ENCODE results near the gene MUC6.
"Not testable (repeated sequence)": the region's sequence is repeated elsewhere in the genome, so short reads cannot be mapped to it uniquely, and the experiment has no call there.

MUC6 gene

DNA sequence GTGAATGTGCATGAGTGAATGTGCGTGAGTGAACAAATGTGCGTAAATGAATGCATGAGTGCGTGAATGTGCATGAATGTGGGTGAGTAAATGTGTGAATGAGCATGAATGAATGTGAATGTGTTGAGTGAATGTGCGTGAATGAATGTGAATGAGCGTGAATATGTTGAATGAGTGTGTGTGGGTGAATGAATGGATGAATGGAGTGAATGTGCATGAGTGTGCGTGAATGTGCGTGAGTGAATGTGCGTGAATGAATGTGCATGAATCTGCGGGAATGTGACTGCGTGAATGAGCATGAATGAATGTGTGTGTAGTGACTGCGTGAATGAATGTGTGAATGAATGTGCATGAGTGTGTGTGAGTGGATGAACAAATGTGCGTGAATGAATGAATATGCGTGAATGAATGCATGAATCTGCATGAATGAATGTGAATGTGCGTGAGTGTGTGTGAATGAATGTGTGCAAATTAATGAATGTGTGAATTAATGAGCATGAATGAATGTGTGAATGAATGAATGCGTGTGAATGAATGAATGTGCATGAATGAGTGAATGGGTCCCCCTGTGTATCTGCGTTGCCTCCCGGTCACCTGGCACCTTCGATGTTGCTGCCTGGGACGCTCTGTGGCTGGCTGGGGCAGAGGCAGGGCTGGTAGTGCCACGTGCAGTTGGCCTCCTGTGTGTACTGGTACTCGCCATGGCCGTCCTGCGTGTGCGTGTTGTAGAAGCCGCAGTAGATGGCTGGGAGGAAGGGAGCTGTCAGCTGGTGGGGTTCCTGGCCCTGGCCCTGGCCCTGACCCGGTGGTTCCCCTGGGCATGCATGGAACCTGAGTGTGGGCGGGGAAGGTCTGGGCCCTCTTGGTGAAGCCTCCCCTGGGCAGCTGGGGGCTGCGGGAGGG lies 13.4 kb downstream of the MUC6 start:
- no peak for DNase-seq

DNA sequence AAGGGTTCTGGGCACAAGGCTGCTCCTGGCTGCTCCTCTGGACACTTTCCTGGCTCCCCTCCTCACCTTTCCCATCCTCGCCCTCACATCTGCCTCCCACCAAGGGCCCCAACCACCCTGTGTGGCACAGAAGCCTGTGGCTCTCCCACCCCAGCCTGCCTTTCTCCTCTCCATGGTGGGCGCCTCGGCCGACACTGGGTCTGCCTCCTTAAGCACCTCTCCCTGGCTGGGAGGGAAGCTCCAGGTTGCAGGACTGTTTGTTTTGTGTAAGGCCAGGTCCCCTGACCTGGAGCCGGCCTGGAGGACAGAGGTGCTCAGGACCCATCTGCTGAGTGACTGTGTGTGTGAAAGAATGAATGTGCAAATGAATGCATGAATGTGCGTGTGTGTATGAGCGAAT lies 14.1 kb downstream of the MUC6 start:
- no peak for DNase-seq

DNA sequence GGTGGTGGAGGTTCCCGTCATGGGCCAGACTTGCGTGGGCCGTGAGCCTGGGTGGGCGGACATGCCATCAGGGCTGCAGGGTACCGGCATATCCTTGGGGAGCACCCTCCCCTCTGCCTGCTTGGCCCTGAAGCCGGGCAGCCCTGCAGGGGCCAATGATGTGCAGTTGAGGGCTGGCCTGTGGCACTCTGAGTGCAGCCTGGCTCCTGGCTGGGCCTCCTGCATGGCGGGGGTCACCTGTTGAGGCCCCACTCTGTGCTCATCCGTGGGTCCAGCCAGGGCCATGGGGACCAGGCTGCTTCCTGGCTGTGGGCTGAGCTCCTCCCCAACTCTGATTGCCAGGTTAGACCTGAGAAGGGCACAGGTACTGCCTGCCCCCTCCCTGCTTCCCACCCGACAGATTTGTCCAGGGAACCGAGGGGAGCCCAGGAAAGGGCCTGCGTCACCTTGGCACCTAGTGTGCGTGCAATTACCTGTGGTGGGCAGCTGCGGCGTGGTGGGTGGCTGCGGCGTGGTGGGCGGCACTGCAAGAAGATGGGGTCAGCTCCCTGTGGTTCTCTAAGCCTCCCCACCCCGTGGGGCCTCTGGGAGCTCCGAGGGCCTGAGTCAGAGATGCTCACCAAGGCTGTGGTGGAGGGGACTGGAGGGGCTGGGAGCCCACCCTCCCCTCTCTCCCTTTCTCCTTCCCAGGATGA lies 16.2 kb downstream of the MUC6 start:
- no peak for DNase-seq

DNA sequence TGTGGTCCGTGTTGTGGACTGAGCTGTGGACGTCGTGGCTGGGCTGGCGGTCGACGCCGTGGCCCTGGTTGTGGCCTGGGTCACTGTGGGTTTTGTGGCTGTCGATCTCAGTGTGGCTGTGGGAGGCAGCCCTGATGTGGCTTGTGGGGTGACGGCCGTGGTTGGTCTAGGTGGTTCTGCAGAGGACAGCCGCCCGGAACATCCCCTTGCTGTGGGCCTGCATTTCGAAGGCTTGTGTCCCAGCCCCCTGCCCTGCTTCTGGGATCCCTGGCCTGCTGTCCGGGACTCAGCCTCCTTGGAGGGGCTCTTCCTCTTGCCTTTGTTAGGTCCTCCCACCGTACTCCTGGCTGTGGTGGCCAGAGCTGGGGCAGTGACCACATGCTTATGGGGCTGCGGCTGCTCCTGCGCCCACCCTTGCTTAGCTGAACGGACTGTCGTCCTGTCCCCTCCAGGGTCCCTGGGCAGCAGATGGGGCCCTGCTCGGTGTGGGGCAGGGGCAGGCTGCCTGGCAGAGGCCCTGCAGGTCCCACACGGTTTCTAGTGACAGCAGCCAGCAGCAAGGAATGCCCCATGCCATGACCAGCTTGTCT lies 17.1 kb downstream of the MUC6 start:
- DNase-seq, result no peak

DNA sequence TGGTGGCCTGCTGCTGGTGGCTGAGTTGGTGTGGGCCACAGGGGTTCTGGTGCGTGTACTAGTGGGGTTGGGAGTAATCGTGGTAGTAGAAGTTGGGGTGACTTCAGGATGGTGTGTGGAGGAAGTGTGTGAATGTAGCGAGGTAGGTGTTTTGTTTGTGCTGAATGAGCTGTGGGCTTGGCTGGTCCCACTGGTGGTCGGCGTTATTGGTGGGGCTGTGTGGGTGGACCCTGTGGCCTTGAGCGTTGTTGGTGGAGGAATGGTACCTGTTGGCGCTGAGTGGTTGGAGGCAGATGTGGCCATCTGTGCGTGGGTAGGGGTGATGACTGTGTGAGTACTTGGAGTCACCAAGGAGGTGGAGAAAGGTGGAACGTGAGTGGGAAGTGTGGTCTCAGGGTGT lies 18.4 kb downstream of the MUC6 start:
- DNase-seq, result no peak

DNA sequence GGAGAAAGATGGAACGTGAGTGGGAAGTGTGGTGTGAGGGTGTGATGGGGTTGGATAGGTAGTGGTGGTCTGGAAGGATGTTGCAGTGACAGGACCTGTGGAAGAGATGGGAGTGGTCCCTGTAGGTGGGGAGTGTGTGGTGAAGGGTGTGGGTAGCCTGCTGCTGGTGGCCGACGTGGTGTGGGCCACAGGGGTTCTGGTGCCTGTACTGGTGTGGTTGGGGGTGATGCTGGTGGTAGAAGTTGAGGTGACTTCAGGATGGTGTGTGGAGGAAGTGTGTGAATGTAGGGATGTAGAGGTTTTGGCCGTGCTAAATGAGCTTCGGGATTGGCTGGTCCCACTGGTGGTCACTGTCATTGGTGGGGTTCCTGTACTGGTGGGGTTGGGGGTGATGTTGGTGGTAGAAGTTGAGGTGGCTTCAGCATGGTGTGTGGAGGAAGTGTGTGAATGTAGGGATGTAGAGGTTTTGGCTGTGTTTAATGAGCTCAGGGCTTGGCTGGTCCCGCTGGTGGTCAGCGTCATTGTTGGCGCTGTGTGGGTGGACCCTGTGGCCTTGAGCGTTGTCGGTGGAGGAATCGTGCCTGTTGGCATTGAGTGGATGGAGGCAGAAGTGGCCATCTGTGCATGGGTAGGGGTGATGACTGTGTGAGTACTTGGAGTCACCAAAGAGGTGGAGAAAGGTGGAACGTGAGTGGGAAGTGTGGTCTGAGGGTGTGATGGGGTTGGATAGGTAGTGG lies 19.1 kb downstream of the MUC6 start:
- DNase-seq, result no peak

DNA sequence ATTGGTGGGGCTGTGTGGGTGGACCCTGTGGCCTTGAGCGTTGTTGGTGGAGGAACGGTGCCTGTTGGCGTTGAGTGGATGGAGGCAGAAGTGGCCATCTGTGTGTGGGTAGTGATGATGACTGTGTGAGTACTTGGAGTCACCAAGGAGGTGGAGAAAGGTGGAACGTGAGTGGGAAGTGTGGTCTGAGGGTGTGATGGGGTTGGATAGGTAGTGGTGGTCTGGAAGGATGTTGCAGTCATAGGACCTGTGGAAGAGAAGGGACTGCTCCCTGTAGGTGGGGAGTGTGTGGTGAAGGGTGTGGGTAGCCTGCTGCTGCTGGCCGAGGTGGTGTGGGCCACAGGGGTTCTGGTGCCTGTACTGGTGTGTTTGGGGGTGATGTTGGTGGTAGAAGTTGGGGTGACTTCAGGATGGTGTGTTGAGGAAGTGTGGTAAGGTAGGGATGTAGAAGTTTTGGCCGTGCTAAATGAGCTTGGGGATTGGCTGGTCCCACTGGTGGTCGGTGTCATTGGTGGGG lies 19.9 kb downstream of the MUC6 start:
- not testable (repeated sequence) for DNase-seq

DNA sequence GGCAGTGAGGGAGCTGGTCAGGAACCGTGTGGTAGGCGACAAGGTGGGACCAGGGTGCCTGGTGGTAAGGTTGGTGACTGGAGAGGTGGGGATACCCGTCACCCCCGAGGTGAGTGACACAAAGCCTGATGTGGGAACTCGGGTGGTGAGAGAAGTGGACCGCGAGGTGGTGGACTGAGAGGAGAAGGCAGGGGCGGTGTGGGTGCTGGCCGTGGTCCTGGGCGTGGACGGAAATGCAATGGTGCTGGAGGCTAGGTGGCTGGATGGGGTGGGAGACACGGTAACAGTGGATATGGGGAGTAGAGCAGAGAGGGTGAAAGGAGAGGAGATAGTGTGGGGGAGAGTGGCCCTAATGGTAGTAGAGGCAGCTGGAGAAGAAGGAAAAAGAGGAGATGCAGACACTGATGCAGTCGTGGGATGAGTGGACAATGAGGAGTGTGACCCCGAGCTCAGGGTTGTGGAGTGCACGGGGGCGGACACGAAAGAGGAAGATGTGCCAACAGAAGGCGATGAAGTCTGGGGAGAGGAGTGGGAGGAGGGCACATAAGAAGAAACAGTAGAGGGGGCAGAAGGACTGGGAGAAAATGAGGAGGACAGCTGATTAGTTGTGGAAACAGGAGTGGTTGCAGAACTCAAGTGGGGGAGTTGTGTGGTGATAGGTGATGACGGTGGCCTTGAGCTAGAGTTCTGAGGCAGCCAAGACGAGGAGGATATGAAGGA lies 20.5 kb downstream of the MUC6 start:
- DNase-seq, result no peak

DNA sequence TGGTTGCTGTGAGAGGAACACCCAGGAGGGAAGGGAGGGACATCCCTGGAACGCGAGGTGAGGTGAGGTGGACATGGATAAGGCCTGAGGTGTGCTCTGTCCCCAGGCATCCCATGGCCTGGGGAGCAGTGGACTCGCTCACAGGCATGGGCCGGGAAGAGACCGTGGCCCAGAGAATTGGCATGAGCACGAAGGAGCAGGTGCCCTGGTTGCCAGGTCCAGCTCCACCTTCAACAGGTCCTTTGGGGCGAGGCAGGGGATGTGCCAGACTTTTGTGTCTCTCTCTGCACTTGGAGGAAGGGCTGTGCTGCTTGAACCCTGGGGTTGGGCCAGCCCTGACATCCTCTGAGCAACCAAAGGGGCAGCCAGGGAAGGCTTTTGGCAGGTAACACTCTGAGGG lies 21.5 kb downstream of the MUC6 start:
- no peak for DNase-seq

DNA sequence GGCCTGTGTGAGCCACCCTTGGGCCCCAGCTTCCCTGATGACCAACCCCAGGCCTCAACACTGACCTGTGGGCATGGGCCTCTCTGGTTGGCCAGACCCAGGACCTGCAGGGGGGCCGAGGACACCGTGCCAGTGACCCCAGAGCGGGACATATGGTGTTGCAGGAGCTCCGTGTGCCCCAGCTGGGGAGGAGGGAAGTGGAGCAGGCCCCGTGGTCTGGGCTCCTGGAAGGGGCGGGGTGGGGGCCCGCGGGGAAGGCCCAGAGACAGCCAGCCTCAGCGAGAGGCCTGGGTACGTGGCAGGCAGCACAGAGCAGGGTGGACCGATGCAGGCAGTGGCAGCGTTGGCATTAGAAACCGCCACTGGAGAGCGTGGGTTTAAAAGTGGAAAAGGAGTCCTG lies 22.2 kb downstream of the MUC6 start:
- DNase-seq, result no peak

DNA sequence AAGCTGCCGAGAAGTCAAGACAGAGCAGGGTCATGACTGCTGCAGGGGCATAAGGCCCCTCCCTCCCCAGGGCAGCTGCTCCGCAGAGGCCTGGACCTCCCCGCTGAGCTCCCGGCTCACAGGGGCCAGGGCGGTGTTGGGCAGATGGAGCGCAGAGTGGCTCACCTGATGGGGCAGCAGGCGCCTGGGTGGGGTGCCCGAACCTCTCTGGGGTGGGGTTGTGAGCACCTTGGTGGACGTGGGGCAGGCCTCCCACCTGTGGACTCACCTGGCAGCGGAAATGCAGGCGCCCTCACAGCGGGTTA lies 22.9 kb downstream of the MUC6 start:
- no peak for DNase-seq

DNA sequence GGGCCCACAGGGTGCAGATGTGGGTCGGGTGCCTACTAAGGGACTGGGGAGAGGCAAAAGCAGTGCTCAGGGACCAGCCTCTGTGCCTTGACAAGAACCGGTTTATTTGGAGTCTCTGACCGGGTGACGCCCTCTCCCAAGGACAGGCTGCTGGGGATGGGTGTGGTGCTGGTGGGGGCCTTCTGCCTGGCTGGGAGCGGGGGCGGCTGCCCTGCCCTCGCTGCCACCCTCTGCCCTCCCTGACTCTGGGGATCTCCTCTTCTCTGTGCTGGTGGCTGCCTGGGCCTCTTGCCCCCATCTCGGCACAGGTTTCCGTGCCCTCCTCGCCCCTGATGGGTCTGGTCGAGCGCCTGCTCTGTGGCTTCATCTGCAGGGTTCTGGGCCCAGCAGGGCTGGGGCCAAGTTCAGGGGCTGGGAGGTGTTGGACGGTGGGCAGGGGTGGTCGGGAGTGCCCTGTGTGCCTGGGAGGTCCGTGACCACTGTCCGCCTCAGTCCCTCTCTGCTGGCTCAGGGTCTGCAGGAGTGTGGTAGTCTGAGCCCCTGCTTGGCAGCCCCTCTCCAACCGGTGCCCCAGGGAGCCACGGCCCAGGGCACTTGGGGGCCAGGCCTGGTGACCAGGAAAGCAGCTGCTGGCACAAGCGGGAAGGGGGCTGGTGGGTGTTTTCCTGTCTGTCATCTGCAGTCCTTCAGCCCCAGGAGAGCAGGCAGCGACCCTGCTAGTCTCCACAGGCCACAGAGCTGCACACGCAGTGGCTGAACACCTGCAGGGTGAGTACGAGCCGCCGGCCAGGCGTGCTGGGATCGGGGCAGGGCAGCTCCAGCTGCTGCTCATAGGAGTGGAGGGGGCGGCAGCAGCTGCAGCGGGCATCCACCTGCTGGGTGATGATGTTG lies 23.5 kb downstream of the MUC6 start:
- DNase-seq, result no peak

DNA sequence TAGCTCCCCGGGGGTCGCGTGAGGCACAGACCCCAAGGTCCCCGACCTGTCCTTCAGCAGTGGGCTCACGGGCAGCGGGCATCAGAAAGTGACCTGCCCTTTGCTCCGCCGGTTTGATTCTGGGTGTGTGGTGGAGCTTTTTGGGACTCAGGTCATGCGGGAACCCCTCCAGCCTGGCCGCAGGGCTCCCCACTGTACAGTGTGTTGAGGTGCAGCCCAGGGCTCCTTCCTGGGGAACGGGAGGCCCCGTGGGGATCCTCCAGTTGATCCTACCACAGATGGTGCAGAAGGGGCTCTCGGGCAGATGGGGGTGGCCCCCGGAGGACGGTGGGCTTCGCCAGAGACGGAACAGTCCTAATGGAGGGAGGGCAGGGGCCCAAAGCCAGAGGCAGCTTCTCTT lies 24.2 kb downstream of the MUC6 start:
- DNase-seq, result no peak

DNA sequence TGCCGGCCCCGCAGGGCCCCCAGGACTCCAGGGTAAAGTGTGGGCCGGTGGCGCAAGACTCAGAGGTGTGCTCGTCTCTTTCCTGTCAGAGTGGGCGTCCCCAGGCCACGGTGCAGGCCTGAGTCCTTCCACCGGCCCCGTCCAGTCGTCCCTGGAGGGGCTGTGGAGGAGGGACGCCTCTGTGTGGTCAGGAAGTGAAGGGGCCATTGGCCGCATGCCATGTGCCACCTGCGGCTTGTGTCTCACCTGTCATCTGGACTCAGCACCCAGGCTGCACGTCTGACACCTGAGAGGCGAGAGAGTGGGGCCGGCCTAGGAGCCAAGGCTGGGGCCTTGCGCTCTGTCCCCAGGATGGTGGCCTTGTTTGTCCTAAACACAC lies 25.2 kb downstream of the MUC6 start:
- no peak for DNase-seq

DNA sequence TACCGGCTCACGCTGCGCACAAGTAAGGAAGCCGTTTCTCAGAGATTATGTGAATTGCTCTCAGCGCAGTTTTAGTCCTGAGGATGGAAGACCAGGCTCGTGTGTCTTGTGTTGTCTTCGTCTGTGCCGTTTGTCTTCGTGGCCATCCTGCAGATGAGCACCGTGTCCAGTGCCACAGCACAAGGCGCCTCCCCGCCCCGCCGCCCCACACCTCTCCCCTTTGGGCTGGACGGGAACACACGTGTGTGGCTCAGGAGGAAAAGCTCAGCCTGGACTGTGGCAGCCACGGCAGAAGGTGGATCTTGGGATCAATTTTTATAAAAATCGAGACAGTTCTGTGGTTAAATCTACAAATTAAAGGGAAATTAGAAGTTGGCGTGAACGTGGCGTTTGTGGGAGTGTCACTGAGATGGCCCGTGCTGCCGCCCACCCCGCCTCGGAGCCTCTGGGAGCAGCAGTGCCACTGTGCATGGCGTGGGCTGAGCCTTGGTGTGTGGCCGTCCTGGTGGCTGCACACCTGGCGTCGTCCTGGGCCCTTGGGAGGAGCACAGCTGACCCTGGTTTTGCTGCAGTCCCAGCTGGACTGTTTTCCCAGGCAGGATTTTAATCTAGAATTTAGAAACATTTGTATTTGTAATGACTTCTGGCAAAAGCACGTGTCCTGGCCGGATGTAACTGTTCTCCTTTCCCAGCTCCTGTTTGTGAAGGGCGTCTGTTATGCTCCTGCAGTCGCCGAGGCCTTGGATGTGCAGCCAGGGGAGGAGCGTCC lies 25.8 kb downstream of the MUC6 start:
- DNase-seq, result no peak

DNA sequence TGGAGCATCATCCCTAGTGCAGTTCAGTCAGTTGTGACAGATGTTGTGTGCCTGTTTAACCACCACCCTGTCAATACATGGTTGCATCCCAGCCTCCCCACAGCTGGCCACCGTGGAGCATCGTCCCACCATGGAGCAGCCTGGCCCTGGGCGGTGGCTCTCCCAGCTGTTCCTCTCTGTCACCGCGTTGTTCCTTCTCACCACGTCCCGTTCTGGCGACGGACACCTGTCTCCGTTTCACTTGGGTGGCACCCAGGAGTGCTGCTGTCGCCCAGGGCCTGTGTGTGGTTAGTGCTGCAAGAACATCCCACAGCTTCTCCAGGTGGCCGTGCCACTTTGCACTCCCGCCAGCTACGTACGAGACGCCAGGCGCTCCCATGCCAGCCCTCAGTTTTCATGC lies 26.5 kb downstream of the MUC6 start:
- no peak for DNase-seq

DNA sequence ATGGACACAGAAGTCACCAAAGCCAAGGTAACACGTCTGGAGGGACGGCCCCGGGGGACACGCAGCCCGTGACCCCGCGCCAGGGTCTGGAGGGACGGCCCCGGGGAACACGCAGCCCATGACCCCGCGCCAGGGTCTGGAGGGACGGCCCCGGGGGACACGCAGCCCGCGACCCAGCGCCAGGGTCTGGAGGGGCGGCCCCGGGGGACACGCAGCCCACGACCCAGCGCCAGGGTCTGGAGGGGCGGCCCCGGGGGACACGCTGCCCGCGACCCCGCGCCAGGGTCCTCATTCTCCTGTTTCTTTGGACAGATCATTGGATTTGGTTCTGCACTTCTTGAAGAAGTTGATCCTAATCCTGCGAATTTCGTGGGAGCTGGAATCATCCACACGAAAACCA lies 27.1 kb downstream of the MUC6 start:
- DNase-seq, result no peak

DNA sequence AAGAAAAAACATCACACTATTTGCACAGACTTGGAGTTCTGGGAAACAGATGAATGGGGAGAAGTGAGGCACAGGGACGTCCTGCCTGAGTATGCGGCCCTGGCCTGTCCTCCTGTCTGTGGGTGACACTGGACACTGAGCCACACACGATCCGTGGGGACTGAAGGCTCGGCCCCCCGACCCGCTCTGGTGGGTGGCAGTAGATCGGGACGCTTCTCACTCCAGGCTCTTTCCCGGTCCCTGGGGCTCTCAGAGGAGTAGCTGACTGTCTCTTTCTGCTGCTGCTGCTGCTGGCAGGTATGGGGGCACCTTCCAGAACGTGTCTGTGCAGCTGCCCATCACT lies 27.7 kb downstream of the MUC6 start:
- no peak for DNase-seq

DNA sequence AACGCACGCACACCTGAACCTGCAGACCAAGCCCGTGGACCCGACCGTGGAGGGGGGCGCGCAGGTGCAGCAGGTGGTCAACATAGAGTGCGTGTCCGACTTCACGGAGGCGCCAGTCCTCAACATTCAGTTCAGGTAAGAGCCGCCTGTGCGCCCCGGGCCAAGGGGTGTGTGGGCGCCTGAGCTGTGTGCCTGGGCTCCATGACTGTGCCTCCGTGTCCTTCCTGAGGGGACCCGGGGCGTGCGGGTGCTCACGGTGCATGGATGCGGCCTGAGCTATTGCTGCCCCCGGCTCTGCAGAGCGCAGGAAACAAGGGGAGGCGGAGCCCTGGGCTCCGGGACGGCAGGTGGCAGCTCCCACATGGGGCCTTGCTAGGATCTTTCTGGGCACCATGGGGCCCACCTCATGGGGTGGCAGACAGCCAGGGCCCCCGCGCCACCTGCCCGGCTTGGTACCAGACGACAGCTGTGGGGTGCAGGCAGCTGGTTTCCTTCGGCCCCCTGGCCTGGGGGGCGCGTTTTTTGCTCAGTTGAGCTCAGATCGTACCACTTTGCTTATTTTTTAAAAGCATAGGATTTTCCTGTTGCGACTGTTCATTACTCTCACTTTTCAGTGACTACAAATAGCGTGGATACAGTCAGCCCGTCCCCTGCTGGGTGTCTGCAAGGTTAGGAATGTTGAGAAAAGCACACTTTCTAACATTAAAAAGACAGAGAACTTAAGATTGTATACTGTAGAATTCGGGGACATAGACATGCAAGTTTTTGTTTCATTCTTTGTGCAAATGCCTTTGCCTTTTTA lies 28.3 kb downstream of the MUC6 start:
- DNase-seq, result no peak

DNA sequence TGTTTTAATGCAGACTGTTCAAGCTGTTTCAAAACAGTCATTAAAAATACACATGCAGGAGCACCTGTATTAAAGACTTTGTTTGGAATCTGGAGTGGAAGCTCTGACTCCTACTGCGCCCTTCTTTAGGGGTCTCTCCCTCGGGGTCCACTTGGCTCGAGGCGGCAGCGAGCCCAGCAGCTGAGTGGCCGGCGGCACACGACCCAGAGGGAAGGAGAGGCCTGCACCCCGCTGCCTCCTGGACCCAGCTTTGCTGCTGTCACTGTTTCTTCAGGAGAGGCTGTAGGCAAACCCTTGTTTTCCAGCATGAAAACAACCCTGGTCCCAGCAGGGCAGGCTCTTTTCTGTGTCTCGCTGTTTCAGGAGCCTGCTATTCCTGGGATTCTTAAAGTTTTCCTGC lies 29.2 kb downstream of the MUC6 start:
- DNase-seq, result no peak

Measured in GDM1 (cell line).